Muscle layer of duodenum (tissue), 2 donors: ENCODE measurements around the gene ENKUR.
"Not testable (repeated sequence)": the region's sequence is repeated elsewhere in the genome, so short reads cannot be mapped to it uniquely, and the experiment has no call there.

Experiments
- H3K27ac ChIP-seq: one replicate; pipeline ENCODE4 v1.7.0; 2013; ENCODE audit warnings: mild to moderate bottlenecking, low read length
- H3K27me3 ChIP-seq: one replicate; pipeline ENCODE4 v1.7.0; 2013; ENCODE audit warnings: low read depth, mild to moderate bottlenecking, control low read depth, low read length
- H3K36me3 ChIP-seq, 2 donors: one replicate each; pipeline ENCODE4 v1.7.0; 2013; ENCODE audit warnings: low read length in 2 of 2, control low read depth in 1 of 2, mild to moderate bottlenecking in 1 of 2; ENCODE audit not compliant: insufficient read depth in 2 of 2, control insufficient read depth in 1 of 2
- H3K4me1 ChIP-seq, 2 donors: one replicate each; pipeline ENCODE4 v1.7.0; 2013; ENCODE audit warnings: low read length in 2 of 2, mild to moderate bottlenecking in 2 of 2, control low read depth in 1 of 2, moderate library complexity in 1 of 2; ENCODE audit not compliant: insufficient read depth in 2 of 2, control insufficient read depth in 1 of 2
- H3K4me3 ChIP-seq, 2 donors: one replicate each; pipeline ENCODE4 v1.7.0; 2013; ENCODE audit warnings: low read length in 2 of 2, low read depth in 1 of 2, mild to moderate bottlenecking in 1 of 2
- H3K9me3 ChIP-seq, 2 donors: one replicate each; pipeline ENCODE4 v1.7.0; 2013; ENCODE audit warnings: low read length in 2 of 2, control low read depth in 1 of 2, mild to moderate bottlenecking in 1 of 2; ENCODE audit not compliant: control insufficient read depth in 1 of 2
- donor health status: healthy.

ENKUR gene

DNA sequence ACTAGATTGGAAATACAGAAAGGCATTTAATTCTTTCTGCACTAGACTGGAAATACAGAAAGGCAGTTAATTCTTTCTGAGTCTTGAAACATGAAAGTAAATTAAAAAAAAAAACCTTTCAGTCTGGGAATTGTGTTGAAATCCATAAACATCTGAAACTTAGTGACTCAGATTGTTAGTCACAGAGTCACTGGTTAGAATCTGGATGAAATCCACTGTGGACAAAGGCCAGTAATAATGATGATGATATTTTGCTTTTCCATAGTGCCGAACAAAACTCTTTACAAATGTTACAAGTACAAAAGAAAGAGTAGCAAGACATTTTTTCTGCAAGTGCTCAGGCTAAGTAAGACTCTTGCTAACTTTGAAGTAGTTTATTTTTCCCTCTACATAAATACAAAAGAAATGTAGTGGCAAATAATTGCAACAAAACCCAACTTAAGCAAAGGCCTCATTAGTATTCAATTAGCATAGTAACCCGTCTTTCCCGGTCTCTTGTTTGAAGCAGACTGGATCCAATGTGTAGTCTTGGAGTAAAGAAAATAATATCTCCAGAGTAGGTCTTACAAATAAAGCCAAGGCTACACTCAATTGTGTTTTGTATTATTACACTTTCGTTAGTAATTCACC lies 57.8 kb downstream of the ENKUR start:
- no peaks in the 10 kb centered on the region for H3K9me3 ChIP-seq
- no peaks in the 10 kb centered on the region for H3K27me3 ChIP-seq
- H3K27ac ChIP-seq = peak overlapping the region; percentile 65
- no peak overlapping the region for H3K4me3 ChIP-seq
- H3K36me3 ChIP-seq = no peaks in the 10 kb centered on the region
- H3K4me1 ChIP-seq = peaks cover 0 to 9% of the 10 kb centered on the region in 2 donors

DNA sequence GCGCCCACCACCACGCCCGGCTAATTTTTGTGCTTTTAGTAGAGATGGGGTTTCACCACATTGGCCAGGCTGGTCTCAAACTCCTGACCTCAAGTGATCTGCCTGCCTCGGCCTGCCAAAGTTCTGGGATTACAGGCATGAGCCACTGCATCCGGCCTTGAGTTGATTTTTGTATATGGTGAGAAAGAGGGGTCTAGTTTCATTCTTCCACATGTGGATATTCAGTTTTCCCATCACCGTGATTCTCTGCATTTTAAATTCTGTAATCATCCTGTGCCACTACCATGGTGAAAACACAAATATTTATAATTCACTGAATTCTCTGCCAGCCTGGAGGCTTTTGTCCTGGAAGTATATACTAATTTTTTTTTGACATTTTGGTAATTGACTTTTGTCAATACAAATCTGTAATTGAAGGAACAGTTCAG lies 58.3 kb downstream of the ENKUR start:
- H3K4me3 ChIP-seq, H3K4me1 ChIP-seq, H3K27me3 ChIP-seq, H3K9me3 ChIP-seq, H3K36me3 ChIP-seq: not testable (repeated sequence)
- peak overlapping the region; percentile 35 for H3K27ac ChIP-seq

DNA sequence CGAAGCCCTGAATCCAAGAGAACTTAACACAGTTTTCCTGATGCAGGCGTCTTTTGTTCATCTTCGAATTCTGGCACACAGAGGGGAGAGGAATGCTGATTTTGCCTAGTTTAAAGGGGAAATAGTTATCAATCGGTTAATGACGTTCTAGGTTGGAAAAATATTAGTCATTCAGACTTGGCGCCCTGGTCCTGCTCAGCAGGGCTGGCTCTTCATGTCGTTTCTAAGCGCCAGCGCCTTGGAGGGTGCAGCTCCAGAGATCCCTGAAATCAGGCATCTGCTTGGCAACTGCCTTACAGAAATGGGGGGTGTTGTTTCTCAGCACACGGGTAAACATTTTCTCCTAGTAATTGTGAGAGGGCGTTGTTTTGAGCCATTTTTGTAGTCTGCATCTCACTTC lies 62.3 kb downstream of the ENKUR start:
- H3K36me3 ChIP-seq = no peaks in the 10 kb centered on the region
- H3K4me1 ChIP-seq = peaks cover 0 to under 1% of the 10 kb centered on the region in 2 donors
- peak overlapping the region; percentile 10 for H3K27ac ChIP-seq
- H3K27me3 ChIP-seq = no peaks in the 10 kb centered on the region
- peak overlapping the region in 1 of 2 donors; percentile 60 for H3K4me3 ChIP-seq
- no peaks in the 10 kb centered on the region for H3K9me3 ChIP-seq

DNA sequence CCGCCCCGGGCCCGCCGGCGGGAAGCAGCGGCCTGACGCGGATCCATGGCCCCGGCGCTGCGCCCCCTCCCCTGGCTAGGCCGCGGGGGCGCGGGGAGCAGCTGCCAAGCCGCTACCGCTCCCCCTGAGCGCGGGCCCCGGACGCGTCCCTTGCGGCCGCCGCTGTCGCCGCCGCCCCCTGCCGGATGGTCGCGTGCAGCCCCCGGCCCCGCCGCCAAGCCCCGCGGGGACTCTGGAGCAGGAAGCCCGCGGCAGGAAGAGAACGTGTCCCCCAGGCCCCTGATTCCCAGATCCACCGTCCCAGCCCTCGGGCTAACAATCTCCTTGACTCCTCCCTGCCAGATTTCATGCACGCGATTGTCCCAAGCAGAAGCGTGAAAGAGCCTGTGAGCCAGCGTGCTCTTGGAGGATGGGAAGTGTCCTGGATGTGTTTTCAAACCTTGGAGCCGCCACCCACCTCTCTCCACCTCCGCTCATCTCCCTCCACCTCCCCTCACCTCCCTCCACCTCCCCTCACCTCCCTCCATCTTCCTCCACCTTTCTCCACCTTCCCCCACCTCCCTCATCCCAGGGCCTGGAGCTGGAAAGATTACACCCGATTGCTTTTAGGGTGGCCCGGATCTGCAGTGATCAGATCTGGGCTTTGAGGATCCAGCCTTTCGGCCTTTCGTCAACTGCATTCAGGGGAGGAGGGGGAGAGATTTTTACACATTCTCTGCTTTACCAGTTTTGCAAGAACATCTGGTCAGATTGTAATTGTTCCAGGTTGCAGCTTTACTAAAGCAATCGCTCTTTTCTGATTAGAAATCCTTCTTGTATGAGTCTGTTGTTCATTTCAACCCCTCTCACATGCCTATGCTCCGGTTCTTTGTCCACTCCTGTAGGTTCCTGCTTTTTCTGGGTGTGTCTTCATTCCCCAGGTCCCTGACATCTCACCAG lies 63.0 kb downstream of the ENKUR start:
- Histone ChIP-seq H3K27me3 (no peaks in the 10 kb centered on the region), H3K4me3 (peak overlapping the region; percentile 60 to 65), H3K27ac (peak overlapping the region; percentile 10)

DNA sequence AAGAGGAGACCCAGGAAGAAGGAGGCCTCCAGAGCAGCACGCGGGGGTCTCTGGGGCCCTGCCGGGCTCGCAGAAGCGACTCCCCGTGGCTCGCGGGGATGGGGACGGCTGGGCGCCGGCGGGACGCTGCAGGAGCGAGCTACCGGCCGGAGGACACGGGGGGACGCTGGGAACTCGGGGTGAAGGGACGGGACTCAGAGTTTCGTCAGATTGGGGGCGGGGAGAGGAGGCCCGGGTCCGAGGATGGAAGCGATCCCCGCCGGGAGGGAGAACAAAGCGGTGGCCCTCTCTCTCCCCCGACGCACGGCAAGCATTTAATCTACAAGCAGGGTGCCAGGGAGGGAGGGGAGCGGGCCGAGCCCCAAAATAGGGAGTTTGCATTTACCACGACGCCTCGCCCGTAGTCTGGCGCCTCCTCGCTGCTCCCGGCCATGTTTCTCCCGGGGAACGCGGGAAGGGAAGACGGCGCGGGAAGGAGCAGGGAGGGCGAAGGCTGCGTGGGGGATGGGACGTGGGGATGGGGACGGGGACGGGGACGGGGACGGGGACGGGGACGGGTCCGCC lies 63.7 kb downstream of the ENKUR start, which contains the start of gene PRTFDC1:
TSS of gene PRTFDC1 (minus strand) at position 464 of the 564 bp plus-strand sequence. CDS start at position 433, 31 bp downstream.
- no peaks in the 10 kb centered on the region for H3K36me3 ChIP-seq
- H3K9me3 ChIP-seq = no peaks in the 10 kb centered on the region
- H3K4me3 ChIP-seq = peak within 1 kb of the TSS; percentile 60 to 65
- H3K27ac ChIP-seq = peak within 1 kb of the TSS; percentile 10
- H3K27me3 ChIP-seq = no peaks in the 10 kb centered on the region
- no peaks in the 10 kb centered on the region for H3K4me1 ChIP-seq

More for the DNA sequence above, 63.0 kb downstream of the ENKUR start:
- Histone ChIP-seq H3K4me1 (no peaks in the 10 kb centered on the region), H3K9me3 (no peaks in the 10 kb centered on the region), H3K36me3 (no peaks in the 10 kb centered on the region)

DNA sequence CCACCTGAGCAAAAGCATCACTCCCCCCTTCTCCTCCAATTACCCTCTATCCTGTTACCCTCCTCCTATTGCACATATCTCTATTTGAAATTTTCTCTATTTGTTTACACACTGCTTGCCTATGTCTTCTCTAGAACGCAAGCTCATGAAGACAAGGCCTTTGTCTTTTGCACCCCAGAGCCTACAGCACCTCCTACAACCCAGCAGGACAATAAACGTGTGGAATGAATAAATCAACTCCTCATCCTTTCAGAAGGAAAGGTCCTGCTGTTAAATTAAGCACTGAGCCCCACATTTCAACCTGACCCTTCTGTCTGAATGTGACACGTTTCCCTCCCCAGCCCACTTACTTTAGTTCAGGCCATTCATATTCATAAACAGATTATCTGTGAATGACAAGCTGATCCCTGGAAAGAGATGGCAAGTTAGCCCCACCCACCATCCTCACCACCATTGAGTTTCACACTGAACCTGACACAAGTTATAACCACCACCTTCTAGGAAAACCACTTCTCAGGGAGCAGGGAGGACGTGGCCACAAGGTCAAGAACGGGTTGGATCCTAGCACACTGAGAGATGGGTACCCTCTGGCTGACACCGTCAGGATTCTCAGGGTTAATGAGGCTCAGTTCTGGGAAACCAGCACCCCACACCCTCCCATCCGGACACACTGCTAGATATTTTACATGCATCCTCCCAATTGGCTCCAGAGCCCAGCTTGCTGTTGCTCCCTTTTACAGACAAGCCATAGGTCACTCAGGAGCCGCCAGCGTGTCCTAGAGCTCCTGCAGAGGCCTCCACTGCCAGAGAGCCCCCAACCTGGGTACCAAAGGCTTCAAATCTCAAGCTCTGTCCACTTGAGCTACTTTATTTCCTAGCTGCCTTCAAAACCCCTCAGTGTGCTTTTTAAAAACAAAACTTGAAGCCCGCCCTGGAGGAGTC lies 64.5 kb downstream of the ENKUR start:
- Histone ChIP-seq H3K4me3 (peak overlapping the region; percentile 53 to 65), H3K36me3 (no peaks in the 10 kb centered on the region), H3K4me1 (no peaks in the 10 kb centered on the region), H3K27ac (no peak overlapping the region), H3K27me3 (no peaks in the 10 kb centered on the region), H3K9me3 (no peaks in the 10 kb centered on the region)

DNA sequence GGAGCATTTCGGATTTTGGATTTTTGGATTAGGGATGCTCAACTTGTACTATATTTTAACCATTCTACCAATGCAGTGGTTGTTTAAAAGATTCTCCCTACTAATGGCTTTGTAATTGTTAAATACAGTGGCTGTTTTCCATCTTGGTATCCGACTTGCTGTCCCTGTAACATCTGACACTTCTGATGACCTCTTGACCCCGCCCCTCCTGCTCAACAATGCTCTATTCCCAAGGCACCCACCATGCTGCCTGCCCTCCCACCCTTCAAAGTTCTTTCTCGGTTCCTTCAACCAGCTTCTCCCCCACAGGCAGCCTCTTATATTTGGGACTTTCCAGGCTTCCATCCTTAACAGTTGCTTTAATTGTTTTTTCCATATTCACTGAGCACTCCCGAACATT lies 65.5 kb downstream of the ENKUR start:
- H3K36me3 ChIP-seq = no peaks in the 10 kb centered on the region
- H3K27ac ChIP-seq = no peak overlapping the region
- no peaks in the 10 kb centered on the region for H3K27me3 ChIP-seq
- no peaks in the 10 kb centered on the region for H3K4me1 ChIP-seq
- no peaks in the 10 kb centered on the region for H3K9me3 ChIP-seq
- no peak overlapping the region for H3K4me3 ChIP-seq

DNA sequence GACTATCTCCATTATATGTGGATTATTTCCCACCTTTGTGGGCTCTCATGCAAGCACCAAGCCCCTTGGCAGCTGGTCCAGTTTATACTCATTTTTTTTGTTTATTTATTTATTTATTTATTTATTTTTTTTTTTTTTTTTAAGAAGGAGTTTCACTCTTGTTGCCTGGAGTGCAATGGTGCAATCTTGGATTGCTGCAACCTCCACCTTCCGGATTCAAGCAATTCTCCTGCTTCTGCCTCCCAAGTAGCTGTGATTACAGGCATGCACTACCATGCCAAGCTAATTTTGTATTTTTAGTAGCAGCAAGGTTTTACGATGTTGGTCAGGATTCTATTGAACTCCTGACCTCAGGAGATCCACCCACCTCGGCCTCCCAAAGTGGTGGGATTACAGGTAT lies 66.3 kb downstream of the ENKUR start:
- Histone ChIP-seq H3K4me3 (no peak overlapping the region), H3K9me3 (no peaks in the 10 kb centered on the region), H3K27ac (no peak overlapping the region), H3K27me3 (no peaks in the 10 kb centered on the region), H3K4me1 (no peaks in the 10 kb centered on the region), H3K36me3 (no peaks in the 10 kb centered on the region)

DNA sequence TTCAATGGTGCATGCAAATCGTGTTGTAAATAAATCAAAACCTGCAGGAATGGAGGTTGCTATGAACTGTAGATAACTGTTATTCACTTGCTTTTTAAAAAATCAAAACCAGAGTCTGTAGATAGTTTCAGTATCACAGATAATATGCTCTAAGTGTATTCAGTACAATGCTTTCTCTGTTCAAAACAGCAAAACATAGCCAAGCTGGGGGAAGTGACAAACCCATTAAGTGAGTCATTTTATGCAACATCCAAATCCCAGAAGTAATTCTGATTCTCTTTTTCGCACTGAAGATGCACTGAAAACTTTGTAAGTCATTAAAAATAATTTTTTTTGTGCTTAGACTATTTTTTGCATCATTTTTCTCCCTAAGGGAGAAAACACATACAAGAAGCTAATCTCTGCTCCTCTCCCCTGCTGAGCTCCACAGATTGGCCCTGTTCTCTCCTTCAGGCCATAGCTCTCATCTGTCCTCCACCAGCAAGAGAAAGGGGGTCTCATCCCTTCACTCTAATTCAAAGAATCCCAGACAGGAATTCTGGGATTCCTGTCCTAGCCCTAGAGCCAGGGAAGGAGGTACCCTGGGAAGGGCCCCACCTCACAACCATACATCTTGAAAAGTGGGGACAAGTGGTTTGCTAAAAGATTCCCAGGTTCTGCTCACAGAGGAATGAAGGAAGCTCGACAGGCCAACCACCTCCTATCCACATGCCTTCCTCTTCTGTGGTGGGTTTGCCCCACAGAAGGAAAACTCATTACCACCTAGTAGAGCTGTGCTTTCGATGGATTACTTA lies 68.5 kb downstream of the ENKUR start:
- H3K27me3 ChIP-seq = no peaks in the 10 kb centered on the region
- no peak overlapping the region for H3K27ac ChIP-seq

DNA sequence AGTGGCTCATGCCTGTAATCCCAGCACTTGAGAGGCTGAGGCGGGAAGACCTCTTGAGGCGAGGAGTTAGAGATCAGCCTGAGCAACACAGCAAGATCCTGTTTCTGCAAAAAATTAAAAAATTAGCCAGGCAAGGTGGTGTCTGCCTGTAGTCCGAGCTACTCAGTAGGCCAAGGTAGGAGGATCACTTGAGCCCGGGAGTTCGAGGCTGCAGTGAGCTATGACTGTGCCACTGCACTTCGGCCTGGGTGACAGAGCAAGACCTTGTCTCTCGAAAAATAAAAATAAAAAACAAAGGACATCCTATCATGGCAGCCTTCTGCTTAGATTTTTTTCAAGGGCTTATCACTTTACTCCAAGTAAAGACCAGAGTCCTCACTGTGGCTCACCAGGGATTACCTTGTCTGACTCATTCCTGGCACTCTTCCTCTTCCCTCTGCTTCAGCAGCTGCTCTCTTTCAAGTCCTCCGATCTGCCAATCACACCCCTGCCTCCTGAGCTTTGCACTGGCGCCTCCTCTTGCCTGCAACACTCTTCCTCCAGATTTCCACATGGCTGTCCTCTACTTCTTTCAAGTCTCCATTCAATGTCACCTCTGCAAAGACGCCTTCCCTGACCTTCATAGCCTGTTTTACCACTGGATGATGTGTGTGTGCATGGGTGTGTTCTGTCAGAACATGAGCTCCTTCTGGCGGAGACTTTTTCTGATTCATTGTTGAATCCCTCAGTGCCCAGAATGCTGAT lies 71.3 kb downstream of the ENKUR start:
- Histone ChIP-seq H3K4me1 (no peaks in the 10 kb centered on the region), H3K27ac (no peak overlapping the region), H3K9me3 (no peaks in the 10 kb centered on the region)

More for the DNA sequence above, 68.5 kb downstream of the ENKUR start:
- H3K9me3 ChIP-seq = no peaks in the 10 kb centered on the region
- no peak overlapping the region for H3K4me3 ChIP-seq
- H3K36me3 ChIP-seq = no peaks in the 10 kb centered on the region
- no peaks in the 10 kb centered on the region for H3K4me1 ChIP-seq

More for the DNA sequence above, 71.3 kb downstream of the ENKUR start:
- Histone ChIP-seq H3K27me3 (no peaks in the 10 kb centered on the region), H3K4me3 (no peak overlapping the region), H3K36me3 (no peaks in the 10 kb centered on the region)
